Measurements from ENCODE around the gene NKAPL. TPM values are rescaled to one million over a fixed set of nuclear protein-coding genes. Genes with fewer than 3 reads are reported as not detected.

The NKAPL gene
- 10 to 100 TPM; 19.1 to 30.1 TPM for total RNA-seq
- 27.2 TPM for polyA plus RNA-seq (ENCODE audit: insufficient read depth, low read depth, low replicate concordance)
- long read RNA-seq, donor 1, partial matches to known transcripts: 0 of 2 reads
- long read RNA-seq, donor 1, other reads (novel, unspliced or antisense): 0 of 2 reads
- long read RNA-seq, donor 2, partial matches to known transcripts: 0 of 2 reads
- long read RNA-seq, donor 2, other reads (novel, unspliced or antisense): 0 of 2 reads

- Histone ChIP-seq H3K27ac (peak within 1 kb of the TSS; percentile 41 to 55), H3K36me3 (ENCODE audit: low read depth, missing control alignments) (no peaks in the 10 kb centered on the region), H3K4me3 (peak within 1 kb of the TSS; percentile 54 to 63), H3K9me3 (no peaks in the 10 kb centered on the region), H3K4me1 (peaks cover 5% of the 10 kb centered on the region), H3K27me3 (no peaks in the 10 kb centered on the region)
- WGBS, 2 donors: 9 to 20% methylated on average over 45 to 58 of the region's 58 CpGs
- intact Hi-C loops (cut with DNase I; ENCODE audit: low total_unique reads): no loop called here
- TF ChIP-seq POLR2A (IDR thresholded peaks at IDR 0.05): no peak
- TF ChIP-seq, protein P1, sequence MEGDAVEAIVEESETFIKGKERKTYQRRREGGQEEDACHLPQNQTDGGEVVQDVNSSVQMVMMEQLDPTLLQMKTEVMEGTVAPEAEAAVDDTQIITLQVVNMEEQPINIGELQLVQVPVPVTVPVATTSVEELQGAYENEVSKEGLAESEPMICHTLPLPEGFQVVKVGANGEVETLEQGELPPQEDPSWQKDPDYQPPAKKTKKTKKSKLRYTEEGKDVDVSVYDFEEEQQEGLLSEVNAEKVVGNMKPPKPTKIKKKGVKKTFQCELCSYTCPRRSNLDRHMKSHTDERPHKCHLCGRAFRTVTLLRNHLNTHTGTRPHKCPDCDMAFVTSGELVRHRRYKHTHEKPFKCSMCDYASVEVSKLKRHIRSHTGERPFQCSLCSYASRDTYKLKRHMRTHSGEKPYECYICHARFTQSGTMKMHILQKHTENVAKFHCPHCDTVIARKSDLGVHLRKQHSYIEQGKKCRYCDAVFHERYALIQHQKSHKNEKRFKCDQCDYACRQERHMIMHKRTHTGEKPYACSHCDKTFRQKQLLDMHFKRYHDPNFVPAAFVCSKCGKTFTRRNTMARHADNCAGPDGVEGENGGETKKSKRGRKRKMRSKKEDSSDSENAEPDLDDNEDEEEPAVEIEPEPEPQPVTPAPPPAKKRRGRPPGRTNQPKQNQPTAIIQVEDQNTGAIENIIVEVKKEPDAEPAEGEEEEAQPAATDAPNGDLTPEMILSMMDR (IDR thresholded peaks at IDR 0.05): no peak
- DNase-seq: peak; percentile 88
Measured at GRCh38 chr6:28258877-28259777, at the start of gene NKAPL. Gene NKAPL (plus strand): TSS chr6:28259297. CDS start chr6:28259372, 75 bp downstream.

DNA sequence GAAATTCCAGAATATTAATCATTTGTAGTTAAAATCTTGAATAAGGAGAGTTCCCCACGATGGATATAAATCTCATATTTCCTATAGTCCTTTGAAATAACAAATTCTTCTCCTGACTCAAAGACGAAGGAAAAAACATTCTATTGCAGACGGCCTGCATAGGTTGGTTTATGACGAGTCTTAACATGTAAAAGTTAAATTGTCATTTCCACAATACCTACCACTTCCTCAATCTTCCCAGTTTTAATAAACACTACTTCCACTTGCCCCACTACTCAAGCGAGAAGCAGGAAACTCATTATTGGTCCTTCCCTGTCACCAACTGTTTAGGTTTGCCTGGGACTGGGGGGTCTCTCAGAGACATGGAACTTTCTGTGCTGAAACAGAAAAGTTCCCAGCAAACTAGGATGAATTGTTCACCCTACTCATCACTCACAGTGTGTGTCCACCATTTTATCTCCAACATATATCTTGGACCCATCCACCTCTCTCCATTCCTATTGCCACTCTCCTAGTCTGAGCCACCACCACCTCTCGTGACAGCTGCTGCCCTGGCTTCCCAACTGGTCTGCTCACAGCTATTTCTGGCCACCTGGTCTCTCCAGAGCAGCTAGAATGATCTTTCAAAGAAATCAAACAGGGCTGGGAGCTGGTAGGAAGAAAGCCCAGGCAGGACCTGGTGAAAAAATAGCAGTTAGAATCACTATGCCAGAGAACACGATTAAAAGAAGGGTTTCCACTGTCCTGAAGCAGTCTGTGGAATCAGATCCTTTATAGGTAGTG lies 49.2 kb upstream of the NKAPL start:
- Histone ChIP-seq H3K9me3 (no peaks in the 10 kb centered on the region), H3K27ac (no peak overlapping the region), H3K27me3 (no peaks in the 10 kb centered on the region), H3K4me1 (no peaks in the 10 kb centered on the region), H3K36me3 (ENCODE audit: low read depth, missing control alignments) (no peaks in the 10 kb centered on the region), H3K4me3 (no peak overlapping the region)
- WGBS, 2 donors: 58 to 60% methylated on average over 7 of the region's 7 CpGs
- intact Hi-C loops (cut with DNase I; ENCODE audit: low total_unique reads): no loop called here
- TF ChIP-seq POLR2A (IDR thresholded peaks at IDR 0.05): no peak
- TF ChIP-seq, protein P1 (IDR thresholded peaks at IDR 0.05): no peak
- no peak for DNase-seq

DNA sequence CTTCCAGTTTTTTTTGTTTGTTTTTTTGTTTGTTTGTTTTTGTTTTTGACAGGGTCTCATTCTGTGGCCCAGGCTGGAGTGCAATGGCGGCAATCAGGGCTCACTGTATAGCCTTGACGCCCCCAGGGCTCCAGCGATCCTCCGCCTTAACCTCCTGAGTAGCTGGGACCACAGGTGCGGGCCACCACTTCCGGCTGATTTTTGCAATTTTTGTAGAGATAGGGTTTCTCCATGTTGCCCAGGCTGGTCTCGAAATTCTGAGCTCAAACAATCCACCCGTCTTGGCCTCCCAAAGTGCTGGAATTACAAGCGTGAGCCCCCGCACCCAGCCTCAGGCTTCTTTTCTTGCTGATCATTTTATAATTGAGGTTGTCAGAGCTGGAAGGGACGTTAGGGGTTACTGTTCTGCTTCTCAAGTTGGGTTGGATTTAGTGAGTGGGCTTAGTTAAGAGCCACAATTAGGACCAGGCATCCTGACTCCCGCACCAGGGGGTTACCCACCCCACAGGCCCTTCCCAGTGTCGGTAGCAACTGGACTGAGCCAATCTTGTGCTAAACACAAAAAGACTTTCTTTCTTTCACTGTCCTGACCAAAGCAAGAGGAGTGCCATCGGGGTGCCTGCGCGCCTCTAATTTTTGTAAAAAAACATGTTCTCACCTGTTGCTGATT lies 47.1 kb upstream of the NKAPL start:
- peak overlapping the region in 1 of 2 donors; percentile 26 for H3K4me3 ChIP-seq
- no peaks in the 10 kb centered on the region for H3K9me3 ChIP-seq
- H3K36me3 ChIP-seq (ENCODE audit: low read depth, missing control alignments): no peaks in the 10 kb centered on the region
- no peak for DNase-seq
- TF ChIP-seq POLR2A (IDR thresholded peaks at IDR 0.05): no peak
- TF ChIP-seq, protein P1 (IDR thresholded peaks at IDR 0.05): no peak
- H3K4me1 ChIP-seq: no peaks in the 10 kb centered on the region
- 6 to 9% methylated on average over 16 of the region's 16 CpGs for WGBS, 2 donors
- H3K27me3 ChIP-seq: no peaks in the 10 kb centered on the region
- no peak overlapping the region for H3K27ac ChIP-seq
- intact Hi-C loops (cut with DNase I; ENCODE audit: low total_unique reads): no loop called here

DNA sequence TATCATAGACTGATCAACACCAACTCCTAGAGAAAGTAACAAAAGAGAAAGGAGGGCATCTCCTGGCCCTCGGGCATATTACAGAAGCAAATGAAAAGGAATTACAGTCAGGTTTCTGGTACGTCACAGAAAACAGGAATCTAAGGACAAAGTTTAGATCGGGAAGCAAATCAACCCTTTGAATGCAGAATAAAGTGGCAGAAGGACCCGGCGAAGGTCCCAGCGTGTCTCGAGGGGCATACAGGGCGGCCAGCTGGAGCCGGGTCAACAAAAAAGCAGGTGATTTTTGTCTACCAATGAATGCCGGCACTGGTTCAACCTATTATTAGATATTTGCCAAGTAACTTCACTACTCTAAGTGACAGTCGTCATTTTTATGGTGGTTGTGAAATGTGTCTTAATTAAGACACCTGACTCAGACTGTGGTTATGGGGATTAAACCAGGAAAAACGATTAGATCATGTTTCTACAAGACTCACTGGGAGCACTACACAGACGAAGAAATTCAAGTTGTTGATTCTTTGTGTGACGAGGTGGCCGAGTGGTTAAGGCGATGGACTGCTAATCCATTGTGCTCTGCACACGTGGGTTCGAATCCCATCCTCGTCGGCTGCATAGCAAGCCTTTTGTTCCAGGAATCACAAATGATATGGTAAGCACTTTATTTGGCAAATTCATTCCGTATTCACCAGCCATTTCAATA lies 46.4 kb upstream of the NKAPL start:
- no peaks in the 10 kb centered on the region for H3K27me3 ChIP-seq

More for the DNA sequence above, 46.4 kb upstream of the NKAPL start:
- no peak for DNase-seq
- H3K4me1 ChIP-seq: no peaks in the 10 kb centered on the region
- H3K4me3 ChIP-seq: no peak overlapping the region
- H3K9me3 ChIP-seq: no peaks in the 10 kb centered on the region
- no peak overlapping the region for H3K27ac ChIP-seq
- intact Hi-C loops (cut with DNase I; ENCODE audit: low total_unique reads): no loop called here
- 8 to 9% methylated on average over 21 of the region's 21 CpGs for WGBS, 2 donors
- no peak for TF ChIP-seq POLR2A (IDR thresholded peaks at IDR 0.05)
- TF ChIP-seq, protein P1 (IDR thresholded peaks at IDR 0.05): no peak
- H3K36me3 ChIP-seq (ENCODE audit: low read depth, missing control alignments): no peaks in the 10 kb centered on the region

Data from testis (tissue), 5 donors.